GM12878 (cell line): ENCODE measurements around the gene MPDZ. TPM values are rescaled to one million over a fixed set of nuclear protein-coding genes. Genes with fewer than 3 reads are reported as not detected.

Experiments used
- ATAC-seq: fragments of 200-7000 bp; cut with Tn5 transposase; 3 replicates; pipeline ENCODE4 v1.9.1; 2020; ENCODE audit warnings: mild to moderate bottlenecking, moderate library complexity
- BruUV-seq: library from RNA; stranded (reverse); fragments of 400-500 nt; replicated peaks from 2 replicates; lab custom pipeline; 2021; lab: Mats Ljungman, UMichigan
- CTCF ChIA-PET: fragments of 300-600 bp; sonication (Branson Sonifier 250); formaldehyde crosslinking; extraction: SDS; loops from one replicate; lab custom pipeline; 2021; ENCODE audit warnings: inconsistent platforms; lab: Yijun Ruan, JAX
- POLR2A ChIA-PET: fragments of 350-600 bp; formaldehyde crosslinking; extraction: SDS; loops from one replicate; lab custom pipeline; 2021; ENCODE audit warnings: inconsistent platforms; lab: Charles Lee
- RAD21 ChIA-PET: fragments of 300-600 bp; sonication (Branson Sonifier 250); formaldehyde crosslinking; loops from one replicate; lab custom pipeline; 2023; ENCODE audit warnings: antibody characterized with exemption; ENCODE audit not compliant: unreplicated experiment; lab: Charles Lee
- SMC1A ChIA-PET: fragments of 300-600 bp; sonication (Branson Sonifier 250); formaldehyde crosslinking; loops from one replicate; lab custom pipeline; 2023; ENCODE audit not compliant: unreplicated experiment, uncharacterized antibody; lab: Charles Lee
- DNase-seq: peaks from one replicate; pipeline ENCODE4 v3.0.0-alpha.2; 2011; ENCODE audit warnings: low read depth, low spot score
- FAIRE-seq: peaks from 3 replicates; lab custom pipeline; 2011; peaks lifted over from hg19 to GRCh38; lab: Jason Lieb, UNC
- H2AFZ ChIP-seq: 2 replicates; pipeline ENCODE4 v1.6.0; 2011; ENCODE audit warnings: low read depth, low read length, control low read depth; ENCODE audit not compliant: control insufficient read depth
- H3K27ac ChIP-seq: 2 replicates; pipeline ENCODE4 v1.5.1; 2011; ENCODE audit warnings: control low read depth; ENCODE audit not compliant: control insufficient read depth, insufficient read depth
- H3K27me3 ChIP-seq, 2 experiments: replicated peaks in 1 of 2; 2 replicates each; pipeline versions ENCODE4 v1.6.0 to v1.6.1; 2011; ENCODE audit warnings: low read length in 1 of 2; ENCODE audit not compliant: control insufficient read depth in 2 of 2, insufficient read depth in 2 of 2
- H3K36me3 ChIP-seq, 2 experiments: 2 replicates each; pipeline ENCODE4 v1.5.1; 2011; ENCODE audit warnings: low read length in 1 of 2; ENCODE audit not compliant: control insufficient read depth in 2 of 2, insufficient read depth in 2 of 2
- H3K4me1 ChIP-seq: 2 replicates; pipeline ENCODE4 v1.6.1; 2011; ENCODE audit warnings: mild to moderate bottlenecking, low read length, moderate library complexity, mixed read lengths; ENCODE audit not compliant: control insufficient read depth, insufficient read depth
- H3K4me2 ChIP-seq: 2 replicates; pipeline ENCODE4 v1.6.0; 2011; ENCODE audit warnings: control low read depth; ENCODE audit not compliant: control insufficient read depth, insufficient read depth
- H3K4me3 ChIP-seq: fragments of 200-600 bp; sonication (generic); 2 replicates; pipeline ENCODE4 v1.5.1; 2016
- H3K79me2 ChIP-seq: 2 replicates; pipeline ENCODE4 v1.6.0; 2011; ENCODE audit warnings: low read length; ENCODE audit not compliant: control insufficient read depth, insufficient read depth
- H3K9ac ChIP-seq: 2 replicates; pipeline ENCODE4 v1.8.0; 2011; ENCODE audit warnings: low read length, control low read depth, mixed read lengths; ENCODE audit not compliant: control insufficient read depth, insufficient read depth
- H3K9me3 ChIP-seq: replicated peaks from 3 replicates; pipeline ENCODE4 v1.5.1; 2011; ENCODE audit warnings: mild to moderate bottlenecking, low read length; ENCODE audit not compliant: control insufficient read depth, insufficient read depth
- H4K20me1 ChIP-seq: 2 replicates; pipeline ENCODE4 v1.6.0; 2011; ENCODE audit not compliant: control insufficient read depth, insufficient read depth
- IKZF2 ChIP-seq, 2 experiments: fragments of 450-650 bp; IDR thresholded peaks; 2 replicates each; pipeline ENCODE4 v1.6.1; 2017; ENCODE audit warnings: mild to moderate bottlenecking in 2 of 2, moderate library complexity in 2 of 2
- JUND ChIP-seq: IDR thresholded peaks from 2 replicates; pipeline ENCODE4 v1.6.1; 2012; ENCODE audit warnings: low read depth, mild to moderate bottlenecking, low read length, improper control_type of control experiment, moderate library complexity
- MLLT1 ChIP-seq: fragments of 450-650 bp; IDR thresholded peaks from 2 replicates; pipeline ENCODE4 v1.6.1; 2016; ENCODE audit warnings: mild to moderate bottlenecking
- PAX5 ChIP-seq: IDR thresholded peaks from 2 replicates; pipeline ENCODE4 v1.6.1; 2011; ENCODE audit warnings: low read depth, low read length, borderline replicate concordance
- RB1 ChIP-seq: fragments of 450-650 bp; formaldehyde crosslinking; IDR thresholded peaks from 2 replicates; pipeline ENCODE4 v1.6.1; 2017; ENCODE audit warnings: mild to moderate bottlenecking, borderline replicate concordance
- RBBP5 ChIP-seq: fragments of 200-600 bp; sonication (generic); conservative IDR thresholded peaks from 2 replicates; pipeline ENCODE4 v1.6.1; 2016
- RELA ChIP-seq: fragments of 450-650 bp; IDR thresholded peaks from 2 replicates; pipeline ENCODE4 v1.8.0; 2014; ENCODE audit warnings: borderline replicate concordance; ENCODE audit not compliant: partially characterized antibody
- RUNX3 ChIP-seq: IDR thresholded peaks from 2 replicates; pipeline ENCODE4 v1.6.1; 2012; ENCODE audit warnings: low read length, inconsistent platforms
- SREBF1 ChIP-seq: IDR thresholded peaks from 2 replicates; pipeline ENCODE4 v1.6.1; 2012; ENCODE audit warnings: mild to moderate bottlenecking, low read length
- STAT3 ChIP-seq: IDR thresholded peaks from 2 replicates; pipeline ENCODE4 v1.6.1; 2011; ENCODE audit warnings: low read depth, low read length, improper control_type of control experiment
- USF2 ChIP-seq: IDR thresholded peaks from 2 replicates; pipeline ENCODE4 v1.6.1; 2011; ENCODE audit warnings: low read depth, low read length, improper control_type of control experiment, borderline replicate concordance
- ZBTB4 ChIP-seq: fragments of 450-650 bp; formaldehyde crosslinking; IDR thresholded peaks from 2 replicates; pipeline ENCODE4 v1.4.0; 2022; ENCODE audit warnings: mild to moderate bottlenecking, moderate library complexity
- ZNF384 ChIP-seq: IDR thresholded peaks from 2 replicates; pipeline ENCODE4 v1.6.1; 2012; ENCODE audit warnings: low read depth, mild to moderate bottlenecking, low read length, improper control_type of control experiment, borderline replicate concordance
- WGBS: methylation state at CpG from one replicate; pipeline ENCODE4 v1.1.6; 2016; ENCODE audit warnings: low lambda C conversion rate; ENCODE audit not compliant: insufficient replicate concordance, insufficient coverage; ENCODE audit errors: missing lambda C conversion rate; 5-methylcytosine and 5-hydroxymethylcytosine counted together
- in situ Hi-C: fragments of 300-500 bp; cut with MboI; formaldehyde crosslinking; loops from 9 replicates; pipeline ENCODE4 v1.14.3; 2018; ENCODE audit warnings: mixed read lengths
- intact Hi-C: fragments of 100-400 bp; cut with micrococcal nuclease; formaldehyde crosslinking; loops from one replicate; pipeline ENCODE4 v1.14.2; 2022; ENCODE audit not compliant: unreplicated experiment
- polyA plus RNA-seq, 11 experiments: library from polyadenylated mRNA; depleted of rRNA in 4 of 11; unstranded in 6 of 11; stranded (reverse) in 5 of 11; fragments of >200 nt; fragmentation: Nextera tagmentation in 4 of 11; fragmentation: Illumina TruSeq in 1 of 11; extraction: Ambion mirVana in 4 of 11; extraction: Trizol in 1 of 11; gene quantifications; 1 replicate in 1 of 11; 2 replicates in 10 of 11; pipeline versions ENCODE4 v1.2.1 to v1.2.3, GENCODE V29; 2011 to 2016; ENCODE audit warnings: inconsistent platforms in 2 of 11, missing spikeins in 2 of 11, low read depth in 1 of 11
- total RNA-seq, 4 experiments: library from RNA; depleted of rRNA in 3 of 4; stranded (reverse); fragments of >200 nt in 3 of 4; fragmentation: Illumina TruSeq in 1 of 4; extraction: Trizol in 1 of 4; gene quantifications; 2 replicates each; pipeline versions ENCODE4 v1.2.1 to v1.2.3, GENCODE V29; 2013 to 2021
- TF ChIP-seq, protein P1 (sequence below): fragments of 450-650 bp; formaldehyde crosslinking; IDR thresholded peaks from 2 replicates; pipeline ENCODE4 v1.4.0; 2020; ENCODE audit warnings: mild to moderate bottlenecking, moderate library complexity

MPDZ gene
- total and polyA plus RNA-seq, 10 of the 15 experiments (the other 5 are each of a cell fraction or from before 2014, with no cell fraction given) = 0.36 TPM; not detected in 9

DNA sequence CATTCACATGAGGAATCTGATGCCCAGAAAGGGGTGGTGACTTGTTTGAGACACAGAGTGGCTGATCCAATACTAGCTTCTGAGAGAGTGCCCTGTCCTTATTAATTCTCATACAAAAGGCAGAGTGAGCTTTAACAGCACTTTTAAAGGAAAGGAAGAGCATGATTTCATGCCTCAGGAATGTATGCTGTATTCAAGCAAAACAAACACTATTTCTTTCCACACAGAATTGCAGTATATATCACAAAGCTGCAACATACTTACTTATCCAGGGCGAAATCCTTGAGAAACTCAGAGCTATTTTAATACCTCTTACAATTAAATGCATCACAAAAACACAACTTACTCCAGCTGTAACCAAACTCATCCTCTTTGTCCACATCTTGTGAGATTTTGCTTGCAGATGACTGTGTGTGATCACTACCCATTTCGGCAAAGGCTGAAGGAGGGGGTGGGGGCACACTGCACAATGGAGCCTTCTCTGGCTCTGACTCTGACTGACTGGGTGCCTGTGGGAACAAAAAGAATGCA, 139.8 kb downstream of the MPDZ start (continued):
- TF ChIP-seq, protein P1, sequence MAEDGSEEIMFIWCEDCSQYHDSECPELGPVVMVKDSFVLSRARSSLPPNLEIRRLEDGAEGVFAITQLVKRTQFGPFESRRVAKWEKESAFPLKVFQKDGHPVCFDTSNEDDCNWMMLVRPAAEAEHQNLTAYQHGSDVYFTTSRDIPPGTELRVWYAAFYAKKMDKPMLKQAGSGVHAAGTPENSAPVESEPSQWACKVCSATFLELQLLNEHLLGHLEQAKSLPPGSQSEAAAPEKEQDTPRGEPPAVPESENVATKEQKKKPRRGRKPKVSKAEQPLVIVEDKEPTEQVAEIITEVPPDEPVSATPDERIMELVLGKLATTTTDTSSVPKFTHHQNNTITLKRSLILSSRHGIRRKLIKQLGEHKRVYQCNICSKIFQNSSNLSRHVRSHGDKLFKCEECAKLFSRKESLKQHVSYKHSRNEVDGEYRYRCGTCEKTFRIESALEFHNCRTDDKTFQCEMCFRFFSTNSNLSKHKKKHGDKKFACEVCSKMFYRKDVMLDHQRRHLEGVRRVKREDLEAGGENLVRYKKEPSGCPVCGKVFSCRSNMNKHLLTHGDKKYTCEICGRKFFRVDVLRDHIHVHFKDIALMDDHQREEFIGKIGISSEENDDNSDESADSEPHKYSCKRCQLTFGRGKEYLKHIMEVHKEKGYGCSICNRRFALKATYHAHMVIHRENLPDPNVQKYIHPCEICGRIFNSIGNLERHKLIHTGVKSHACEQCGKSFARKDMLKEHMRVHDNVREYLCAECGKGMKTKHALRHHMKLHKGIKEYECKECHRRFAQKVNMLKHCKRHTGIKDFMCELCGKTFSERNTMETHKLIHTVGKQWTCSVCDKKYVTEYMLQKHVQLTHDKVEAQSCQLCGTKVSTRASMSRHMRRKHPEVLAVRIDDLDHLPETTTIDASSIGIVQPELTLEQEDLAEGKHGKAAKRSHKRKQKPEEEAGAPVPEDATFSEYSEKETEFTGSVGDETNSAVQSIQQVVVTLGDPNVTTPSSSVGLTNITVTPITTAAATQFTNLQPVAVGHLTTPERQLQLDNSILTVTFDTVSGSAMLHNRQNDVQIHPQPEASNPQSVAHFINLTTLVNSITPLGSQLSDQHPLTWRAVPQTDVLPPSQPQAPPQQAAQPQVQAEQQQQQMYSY (CRISPR knock-in tag) = no peak

DNA sequence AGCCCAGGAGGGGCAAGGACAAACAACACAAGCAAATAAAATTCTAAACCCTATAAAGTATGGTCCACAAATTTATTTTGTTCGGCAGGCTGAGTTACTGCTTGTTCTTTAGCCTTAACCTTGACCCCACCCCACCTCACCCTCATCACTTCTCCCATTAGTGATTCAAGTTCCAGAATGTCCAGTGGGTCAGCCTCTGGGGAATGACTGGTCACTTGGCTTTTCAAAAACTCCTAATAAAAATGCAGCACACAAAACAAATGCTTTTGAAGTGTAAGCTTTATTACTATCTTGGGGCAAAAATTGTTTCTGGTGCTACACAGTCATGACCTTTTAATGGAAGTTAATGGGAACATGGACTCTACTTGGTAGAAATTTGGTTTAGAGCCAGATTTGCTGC, 142.1 kb downstream of the MPDZ start:
- H3K9me3 ChIP-seq = no peaks in the 10 kb centered on the region
- WGBS = 83% methylated on average over 1 of the region's 1 CpG
- H3K27ac ChIP-seq = no peak overlapping the region
- ATAC-seq (no peak), FAIRE-seq (no peak), DNase-seq (no peak)
- intact Hi-C loops = no loop called here
- ChIA-PET RAD21 (no interaction called here), POLR2A (no interaction called here), CTCF (no interaction called here), SMC1A (no interaction called here)
- H3K4me3 ChIP-seq = no peak overlapping the region
- no peaks in the 10 kb centered on the region for H3K4me1 ChIP-seq
- H2AFZ ChIP-seq = no peak overlapping the region
- H3K9ac ChIP-seq = no peak overlapping the region
- H4K20me1 ChIP-seq = no peaks in the 10 kb centered on the region
- no peaks in the 10 kb centered on the region for H3K79me2 ChIP-seq
- no peak overlapping the region for H3K4me2 ChIP-seq
- BruUV-seq = no TSS peak
- no peaks in the 10 kb centered on the region for H3K27me3 ChIP-seq
- in situ Hi-C loops = no loop called here
- no peaks in the 10 kb centered on the region for H3K36me3 ChIP-seq
- no peak for TF ChIP-seq RBBP5
- no peak for TF ChIP-seq MLLT1
- no peak for TF ChIP-seq IKZF2 (IDR thresholded peaks at IDR 0.05)
- TF ChIP-seq JUND = no peak
- no peak for TF ChIP-seq RUNX3
- no peak for TF ChIP-seq SREBF1
- no peak for TF ChIP-seq USF2
- TF ChIP-seq ZBTB4 (CRISPR knock-in tag) = no peak
- TF ChIP-seq RB1 = no peak
- TF ChIP-seq RELA = no peak
- no peak for TF ChIP-seq PAX5
- TF ChIP-seq STAT3 = no peak
- no peak for TF ChIP-seq ZNF384
